ENCODE measurements around the gene PTPRN2. TPM values are rescaled to one million over a fixed set of nuclear protein-coding genes. Genes with fewer than 3 reads are reported as not detected.
A peak's percentile ranks its signal among the peaks of the same experiment; 100 is the strongest.

Gene PTPRN2
- total and polyA plus RNA-seq, 9 of the 15 experiments (the other 6 are each of a cell fraction or from before 2014, with no cell fraction given), result not detected

- TF ChIP-seq ATF4 (CRISPR knock-in tag; IDR thresholded peaks at IDR 0.05), result no peak
- no peak for TF ChIP-seq TCF3 (CRISPR knock-in tag; IDR thresholded peaks at IDR 0.05)
These were observed 489.2 kb downstream of the PTPRN2 start (continued) for GRCh38 chr7:158098125-158099030.

GRCh38 chr7:158097453-158098124, 490.0 kb downstream of the PTPRN2 start:
- in situ Hi-C loops (cut with MboI), result no loop called here
- H3K9me1 ChIP-seq (ENCODE audit: control insufficient read depth, insufficient read depth, low read length), result peaks cover 3% of the 10 kb centered on the region
- peaks cover 0 to 8% of the 10 kb centered on the region in 2 experiments; a peak in 1 of 5 replicates for H3K4me1 ChIP-seq (replicated peaks in 1 of 2; ENCODE audit: control insufficient read depth in 2 of 2, insufficient read depth in 2 of 2, low read length in 2 of 2)
- no peak overlapping the region for H3K4me2 ChIP-seq (ENCODE audit: insufficient read depth, low read length)
- intact Hi-C loops (cut with micrococcal nuclease), result no loop called here
- no peaks in the 10 kb centered on the region for H3K36me3 ChIP-seq (ENCODE audit: control insufficient read depth, insufficient read depth, low read length)
- BruUV-seq (replicated peaks), result no TSS peak
- H3K79me2 ChIP-seq (ENCODE audit: control insufficient read depth, insufficient read depth, low read length), result no peaks in the 10 kb centered on the region
- H3K9ac ChIP-seq (ENCODE audit: insufficient read depth in 1 of 2, low read depth in 2 of 2, low read length in 2 of 2), result no peak overlapping the region; a peak in 1 of 4 replicates
- ChIA-PET POLR2A (interaction anchor here (1.0 kb wide), 1 partner anchor 20 kb away, joined by 3 read pairs; no protein-coding TSS in a partner anchor), CTCF (ENCODE audit: low intra/inter-chr PET ratio) (no interaction called here)
- no peak overlapping the region for H3K4me3 ChIP-seq
- H3K27ac ChIP-seq (ENCODE audit: extremely low read depth, low read depth, low read length), result no peak overlapping the region
- 2% methylated on average over 39 of the region's 39 CpGs for WGBS (ENCODE audit: insufficient coverage, low coverage, missing lambda C conversion rate)
- TF ChIP-seq MAX (CRISPR knock-in tag; IDR thresholded peaks at IDR 0.05) (no peak), HNRNPK (IDR thresholded peaks at IDR 0.05; ENCODE audit: low read depth, low read length, poor library complexity, severe bottlenecking) (no peak), SIN3B (IDR thresholded peaks at IDR 0.05; ENCODE audit: low read depth) (no peak), NRF1 (conservative IDR thresholded peaks at IDR 0.05 in 1 of 2, IDR thresholded peaks at IDR 0.05 in 1 of 2) (peak; percentile 9 to 45; a peak in 1 of 4 replicates)
- 0 out of 2 replicates have a peak, but pooled peaks cover 4% of the 10 kb centered on the region for H4K20me1 ChIP-seq (replicated peaks; ENCODE audit: control insufficient read depth, insufficient read depth, low read length)
- H3K27me3 ChIP-seq (ENCODE audit: control insufficient read depth in 2 of 2, insufficient read depth in 2 of 2, low read length in 2 of 2), result peaks cover 17 to 46% of the 10 kb centered on the region in 2 experiments; a peak in 4 of 5 replicates
- no peak overlapping the region for H2AFZ ChIP-seq (ENCODE audit: low read depth, low read length)
- ATAC-seq (peak; percentile 27; the same call in 2 of the 3 replicates), DNase-seq (ENCODE audit: extremely low read depth in 1 of 4, low spot score in 3 of 4) (no peak), FAIRE-seq (no peak)
- H3K9me3 ChIP-seq (replicated peaks; ENCODE audit: control insufficient read depth, insufficient read depth, low read depth, low read length), result no peaks in the 10 kb centered on the region
